ENCODE measurements around the gene SETBP1.

SETBP1 gene

DNA sequence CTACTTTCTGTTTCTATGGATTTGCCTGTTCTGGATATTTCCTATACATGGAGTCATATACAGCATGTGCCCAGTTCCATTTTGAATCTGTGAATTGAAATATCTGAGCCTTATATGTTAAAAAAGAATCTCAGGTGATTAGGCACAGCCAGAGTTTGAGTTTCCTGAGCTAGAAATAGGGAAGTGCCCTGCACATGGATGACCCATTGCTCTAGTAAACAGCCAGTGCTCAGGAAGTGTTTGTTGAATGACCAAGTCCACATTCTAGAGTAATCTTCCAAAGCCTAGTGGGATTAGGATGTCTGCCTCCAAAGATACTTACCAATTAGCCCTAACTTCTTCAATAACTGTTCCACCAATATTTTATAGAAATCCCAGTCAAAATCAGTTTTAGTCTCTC is 165.8 kb downstream of the SETBP1 start:
- in situ Hi-C loops (cut with MboI; ENCODE audit: low pct_unique_long_range_greater_than_20kb, low sequenced_read_pairs) = no loop called here
- DNase-seq = no peak

DNA sequence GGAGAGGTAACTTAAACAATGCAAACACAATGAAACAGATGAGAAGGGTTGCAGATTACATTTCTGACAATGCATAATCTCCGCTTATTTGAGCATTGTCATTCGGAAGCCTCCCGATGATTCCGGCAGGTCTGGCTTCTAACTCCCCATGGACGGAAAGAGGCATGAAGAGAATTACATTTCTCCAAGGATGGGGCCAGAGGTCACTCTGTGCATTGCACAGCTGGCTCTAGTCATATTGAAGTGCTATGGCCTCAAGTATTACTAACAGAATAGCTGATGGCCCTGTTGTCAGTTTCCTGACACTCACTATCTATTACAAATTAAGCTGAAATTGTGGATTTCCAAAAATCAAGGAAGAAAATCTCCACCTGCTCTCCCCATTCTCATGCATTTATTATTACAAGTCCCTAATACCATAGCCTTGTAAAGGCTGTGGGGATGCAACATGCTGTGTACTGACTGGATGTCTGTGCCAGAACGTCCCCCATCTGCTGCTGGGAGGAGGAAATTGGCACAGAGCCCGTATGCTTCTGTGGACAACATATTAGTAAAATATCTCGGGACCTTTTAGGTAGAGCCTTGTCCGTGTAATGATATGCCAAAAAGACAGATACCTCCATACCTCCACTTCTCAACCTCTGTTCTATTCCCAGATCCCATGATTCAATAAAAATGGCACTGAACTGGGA is 168.1 kb downstream of the SETBP1 start:
- in situ Hi-C loops (cut with MboI; ENCODE audit: low pct_unique_long_range_greater_than_20kb, low sequenced_read_pairs) = no loop called here
- DNase-seq = no peak

GRCh38 chr18:44849361-44849760 is 168.7 kb downstream of the SETBP1 start:
- in situ Hi-C loops (cut with MboI; ENCODE audit: low pct_unique_long_range_greater_than_20kb, low sequenced_read_pairs) = no loop called here
- no peak for DNase-seq

DNA sequence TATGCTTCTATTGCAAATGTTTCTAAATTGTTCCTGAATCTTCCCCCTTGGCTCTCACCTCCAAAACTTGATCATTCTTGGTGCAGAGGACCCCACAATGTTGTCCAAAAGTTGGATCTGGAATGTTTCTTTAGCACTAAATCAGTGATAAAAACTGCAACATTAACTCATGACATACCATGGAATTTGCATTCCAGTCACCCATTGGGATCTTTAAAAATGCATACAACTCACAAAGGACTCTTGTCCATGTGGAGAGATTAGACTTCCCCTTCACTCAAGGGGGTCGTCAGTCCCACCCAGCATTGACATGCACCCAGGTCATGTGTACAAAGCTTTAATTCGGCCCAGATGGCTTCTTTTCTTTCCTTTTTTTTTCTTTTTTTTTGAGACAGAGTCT is 169.3 kb downstream of the SETBP1 start:
- DNase-seq = no peak
- in situ Hi-C loops (cut with MboI; ENCODE audit: low pct_unique_long_range_greater_than_20kb, low sequenced_read_pairs) = no loop called here

DNA sequence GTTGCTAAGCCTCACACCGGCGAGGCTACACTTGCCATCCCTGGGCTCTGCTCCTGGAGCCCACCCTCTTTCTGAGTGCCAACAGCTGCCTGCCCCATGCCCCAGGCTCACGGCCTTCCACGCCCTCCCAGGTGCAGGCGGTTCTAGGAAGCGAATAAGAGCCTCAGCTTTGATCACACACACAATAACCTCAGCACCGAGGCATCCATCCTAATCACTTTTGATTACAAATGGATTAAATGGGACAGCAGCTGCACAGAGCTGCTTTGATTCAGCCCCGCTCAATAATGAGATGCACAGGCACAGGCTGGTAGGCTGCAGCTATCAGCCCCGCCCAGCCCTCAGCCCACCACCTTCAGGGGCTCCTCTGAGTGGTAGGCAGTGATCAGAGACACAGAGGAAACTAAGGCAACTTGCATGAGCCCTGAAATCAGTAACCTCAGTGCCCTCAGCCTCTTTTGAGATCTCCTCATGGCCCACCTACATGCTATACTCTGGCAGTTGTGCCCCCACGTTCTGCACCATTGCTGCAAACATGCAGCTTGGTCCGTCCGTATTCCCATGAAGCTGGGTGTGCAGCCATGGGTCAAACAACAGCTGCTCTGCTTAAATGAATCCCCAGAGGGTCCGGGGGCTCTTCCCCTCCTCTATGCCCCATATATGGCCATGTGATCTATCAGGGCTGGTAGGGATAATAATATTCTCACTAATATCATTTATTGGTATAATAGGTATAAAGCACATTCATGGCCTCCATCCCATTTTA is 171.4 kb downstream of the SETBP1 start:
- DNase-seq = no peak
- in situ Hi-C loops (cut with MboI; ENCODE audit: low pct_unique_long_range_greater_than_20kb, low sequenced_read_pairs) = no loop called here

DNA sequence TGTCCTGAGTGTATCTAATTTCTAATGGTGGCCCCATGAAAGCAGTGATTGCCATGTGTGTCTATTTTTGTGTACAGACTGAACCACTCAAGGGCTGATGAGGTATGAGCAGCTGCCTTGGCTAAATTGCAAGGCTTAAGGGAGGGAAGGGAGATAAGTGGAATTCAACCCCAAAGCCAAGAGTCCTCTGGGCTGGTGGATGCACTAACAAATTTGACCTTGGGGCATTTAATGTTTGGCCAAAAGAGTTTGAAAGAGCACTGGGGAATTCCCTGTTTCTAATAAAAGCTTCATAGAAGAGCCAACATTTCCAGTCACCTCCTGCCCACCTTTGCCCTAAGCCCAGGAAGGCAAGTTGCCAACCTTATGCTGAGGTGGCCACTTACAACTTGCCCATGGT is 172.1 kb downstream of the SETBP1 start:
- DNase-seq = no peak
- in situ Hi-C loops (cut with MboI; ENCODE audit: low pct_unique_long_range_greater_than_20kb, low sequenced_read_pairs) = no loop called here

DNA sequence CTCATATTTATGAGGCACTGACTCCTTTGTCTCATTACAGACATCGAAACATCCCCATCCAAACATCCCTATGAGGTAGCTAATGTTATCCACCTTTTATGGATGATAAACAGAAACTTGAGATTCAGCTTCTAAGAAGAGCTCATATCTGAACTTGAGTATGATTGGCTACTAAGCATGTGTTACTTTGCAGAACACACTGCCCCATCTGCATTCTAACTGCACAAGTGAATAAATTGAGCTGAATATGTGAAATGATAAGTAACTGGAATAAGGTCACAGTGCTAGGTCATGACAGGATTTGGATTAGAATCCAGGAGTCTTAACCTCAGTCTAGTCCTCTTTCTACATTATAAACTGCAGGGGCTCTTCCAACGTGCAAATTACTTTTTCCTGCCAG is 172.7 kb downstream of the SETBP1 start:
- DNase-seq = no peak
- in situ Hi-C loops (cut with MboI; ENCODE audit: low pct_unique_long_range_greater_than_20kb, low sequenced_read_pairs) = no loop called here

DNA sequence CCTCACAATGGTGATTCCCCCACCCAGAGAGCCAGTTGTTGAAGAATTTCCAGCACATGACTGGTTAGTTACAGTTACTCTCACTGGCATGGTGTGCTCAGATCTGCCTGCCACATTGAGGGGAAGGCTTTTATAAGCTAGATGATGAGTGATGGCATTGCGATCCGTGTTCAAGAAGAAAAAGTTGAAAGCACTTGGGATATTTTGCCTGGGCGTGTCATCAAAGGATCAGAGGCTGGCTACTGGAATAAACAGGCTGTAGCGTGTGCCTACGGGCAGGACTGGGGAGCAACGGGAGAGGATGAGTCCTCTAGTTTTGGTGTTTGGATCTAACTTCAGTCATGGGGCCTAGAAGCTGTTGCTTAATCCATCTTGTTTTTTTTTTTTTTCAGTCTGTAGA is 175.0 kb downstream of the SETBP1 start:
- no peak for DNase-seq
- in situ Hi-C loops (cut with MboI; ENCODE audit: low pct_unique_long_range_greater_than_20kb, low sequenced_read_pairs) = no loop called here

DNA sequence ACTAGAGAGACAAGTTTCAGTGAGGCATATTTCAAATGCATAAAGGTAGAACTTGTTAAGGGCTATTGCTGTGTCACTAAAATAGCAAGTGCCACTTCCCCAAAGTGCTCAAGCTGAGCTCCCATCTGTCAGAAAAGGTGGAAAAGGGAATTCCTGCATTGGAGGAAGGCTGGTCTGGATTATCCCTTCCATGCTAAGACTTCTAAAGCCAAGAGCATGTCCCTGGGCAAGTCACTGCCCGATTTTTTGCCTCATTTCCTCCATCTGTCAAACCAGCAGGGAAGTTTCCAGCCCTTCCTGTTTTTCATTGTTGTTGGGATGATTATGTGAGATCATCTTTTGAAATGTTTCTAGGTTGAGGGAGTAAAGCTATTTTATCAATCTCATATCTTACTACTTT is 175.5 kb downstream of the SETBP1 start:
- in situ Hi-C loops (cut with MboI; ENCODE audit: low pct_unique_long_range_greater_than_20kb, low sequenced_read_pairs) = no loop called here
- peak; percentile 20 for DNase-seq

DNA sequence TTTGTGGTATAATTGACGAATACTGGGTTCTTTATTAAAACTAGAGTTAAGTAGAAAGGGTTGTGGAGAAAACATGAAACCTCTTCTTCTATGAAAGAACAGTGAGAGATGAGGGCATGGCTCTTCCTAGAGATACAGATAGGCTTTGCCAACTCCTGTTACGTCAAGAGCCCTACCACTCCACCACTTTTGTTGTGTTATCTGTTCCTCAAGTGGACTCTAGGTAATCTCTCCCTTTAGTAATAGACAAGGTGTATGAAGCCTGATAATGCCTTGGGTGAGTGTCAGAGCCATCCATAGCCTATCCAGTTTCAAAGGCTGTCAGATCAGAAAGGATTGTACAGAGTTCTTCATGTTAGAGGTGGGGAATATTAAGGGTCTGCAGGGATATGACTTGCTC is 176.4 kb downstream of the SETBP1 start:
- in situ Hi-C loops (cut with MboI; ENCODE audit: low pct_unique_long_range_greater_than_20kb, low sequenced_read_pairs) = no loop called here

DNA sequence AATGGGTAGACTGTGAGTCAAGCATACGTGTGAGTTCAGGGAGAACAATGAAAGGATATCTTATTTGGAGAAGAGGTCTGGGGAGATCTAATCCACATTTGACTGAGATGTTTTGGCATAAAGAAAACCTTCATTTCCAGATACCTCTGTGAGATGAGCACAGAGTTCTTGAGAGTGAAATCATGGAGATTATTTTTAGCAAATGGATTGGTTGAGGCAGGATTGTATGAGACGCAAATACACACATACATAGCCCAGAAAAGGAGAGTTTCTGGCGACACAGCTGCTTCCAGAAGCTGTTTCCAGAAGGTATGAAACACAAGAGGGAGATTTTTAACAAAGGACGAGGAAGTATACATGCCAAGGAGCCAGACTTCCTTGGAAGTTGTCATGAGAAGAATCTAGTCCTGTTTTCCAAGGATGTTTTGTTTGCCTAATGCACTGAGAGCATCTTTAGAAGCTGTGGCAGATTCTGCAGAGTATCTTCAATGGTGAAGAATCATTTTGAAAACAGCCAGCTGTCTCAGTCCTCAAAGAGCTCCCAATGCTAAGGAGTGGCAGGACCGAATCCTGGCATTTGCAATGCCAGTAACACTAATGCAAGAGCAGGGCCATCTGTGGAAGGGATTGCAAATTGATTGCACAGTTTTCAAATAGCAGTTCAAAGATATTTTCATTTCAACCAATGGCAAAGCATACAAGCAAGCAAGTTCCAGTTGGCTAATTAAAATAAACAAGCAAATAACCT is 177.2 kb downstream of the SETBP1 start:
- in situ Hi-C loops (cut with MboI; ENCODE audit: low pct_unique_long_range_greater_than_20kb, low sequenced_read_pairs) = no loop called here
- no peak for DNase-seq

More for the DNA sequence above, 176.4 kb downstream of the SETBP1 start:
- no peak for DNase-seq

DNA sequence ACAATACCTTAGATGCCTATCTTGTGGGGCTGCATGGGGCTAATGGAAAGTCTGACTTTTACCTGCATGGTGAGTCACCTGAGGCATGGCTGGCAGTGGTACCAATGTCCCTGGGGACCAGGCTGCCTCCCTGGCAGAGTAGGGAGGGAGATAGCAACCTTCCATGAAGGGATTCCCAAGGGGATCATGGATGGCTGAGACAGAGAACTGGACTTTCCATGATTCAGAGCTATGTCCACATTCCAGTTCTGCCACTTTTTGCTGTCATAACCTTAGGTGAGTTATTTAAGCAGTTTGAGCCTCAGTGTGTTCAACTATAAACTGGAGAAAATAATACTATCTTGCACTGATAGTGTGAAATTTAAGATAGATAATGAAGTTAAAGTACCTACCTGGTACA is 178.6 kb downstream of the SETBP1 start:
- no peak for DNase-seq
- in situ Hi-C loops (cut with MboI; ENCODE audit: low pct_unique_long_range_greater_than_20kb, low sequenced_read_pairs) = no loop called here

GRCh38 chr18:44859751-44860439 is 179.2 kb downstream of the SETBP1 start:
- in situ Hi-C loops (cut with MboI; ENCODE audit: low pct_unique_long_range_greater_than_20kb, low sequenced_read_pairs) = no loop called here

DNA sequence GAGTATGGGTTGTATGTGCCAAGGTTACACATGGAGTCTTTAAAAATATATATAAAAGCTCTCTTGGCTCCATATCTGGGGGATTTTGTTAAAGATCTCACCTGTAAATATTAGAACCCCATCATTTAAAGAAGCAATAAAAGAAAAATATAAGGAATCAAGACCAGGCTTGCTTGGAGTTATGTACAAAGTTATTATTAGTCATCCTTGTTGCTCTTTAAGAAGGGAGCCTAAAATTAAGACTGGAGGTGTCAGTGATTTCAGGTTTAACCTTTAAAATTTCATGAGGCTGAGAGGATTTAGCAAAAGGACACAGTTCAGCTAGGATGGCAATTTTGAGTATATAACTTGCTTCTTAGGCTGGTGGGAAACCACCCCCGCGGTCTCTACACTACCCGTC is 181.4 kb downstream of the SETBP1 start:
- DNase-seq = no peak
- in situ Hi-C loops (cut with MboI; ENCODE audit: low pct_unique_long_range_greater_than_20kb, low sequenced_read_pairs) = no loop called here

More at GRCh38 chr18:44859751-44860439, 179.2 kb downstream of the SETBP1 start:
- DNase-seq = no peak

DNA sequence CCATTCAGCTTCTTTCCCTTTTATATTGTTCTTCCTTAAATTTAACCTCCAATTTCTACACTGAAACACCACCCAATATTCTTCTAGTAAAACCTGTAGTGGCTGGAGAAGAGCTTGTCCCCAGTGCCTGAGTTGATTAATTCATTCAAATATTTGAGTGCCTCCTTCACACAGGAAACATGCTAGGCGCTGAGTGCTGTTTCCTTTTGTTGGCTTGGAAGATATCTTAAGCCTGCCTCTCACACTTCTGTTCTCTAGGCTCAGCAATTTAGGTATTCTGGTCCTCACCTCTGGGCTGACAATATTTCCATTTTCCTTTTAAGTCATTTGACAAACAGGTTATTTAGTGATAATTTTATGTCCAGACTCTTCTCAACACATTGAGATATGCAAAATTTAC is 185.4 kb downstream of the SETBP1 start:
- in situ Hi-C loops (cut with MboI; ENCODE audit: low pct_unique_long_range_greater_than_20kb, low sequenced_read_pairs) = no loop called here
- no peak for DNase-seq

GRCh38 chr18:44869533-44869932 is 188.8 kb downstream of the SETBP1 start:
- in situ Hi-C loops (cut with MboI; ENCODE audit: low pct_unique_long_range_greater_than_20kb, low sequenced_read_pairs) = no loop called here
- no peak for DNase-seq

GRCh38 chr18:44870631-44871502 is 190.2 kb downstream of the SETBP1 start:
- in situ Hi-C loops (cut with MboI; ENCODE audit: low pct_unique_long_range_greater_than_20kb, low sequenced_read_pairs) = no loop called here

GRCh38 chr18:44871771-44872170 is 191.1 kb downstream of the SETBP1 start:
- no peak for DNase-seq

More at GRCh38 chr18:44870631-44871502, 190.2 kb downstream of the SETBP1 start:
- DNase-seq = no peak

GRCh38 chr18:44876024-44876423 is 195.3 kb downstream of the SETBP1 start:
- DNase-seq = no peak
- in situ Hi-C loops (cut with MboI; ENCODE audit: low pct_unique_long_range_greater_than_20kb, low sequenced_read_pairs) = no loop called here

More at GRCh38 chr18:44871771-44872170, 191.1 kb downstream of the SETBP1 start:
- in situ Hi-C loops (cut with MboI; ENCODE audit: low pct_unique_long_range_greater_than_20kb, low sequenced_read_pairs) = no loop called here

All from KBM-7 (cell line).